HG03432 (cell line): ENCODE measurements around the gene NPC1L1.

ENCODE experiments used
- ATAC-seq: cut with Tn5 transposase; IDR thresholded peaks from one replicate; pipeline ENCODE4 v1.9.1; 2021; ENCODE audit warnings: mild to moderate bottlenecking, moderate library complexity; ENCODE audit not compliant: unreplicated experiment

Gene NPC1L1

DNA sequence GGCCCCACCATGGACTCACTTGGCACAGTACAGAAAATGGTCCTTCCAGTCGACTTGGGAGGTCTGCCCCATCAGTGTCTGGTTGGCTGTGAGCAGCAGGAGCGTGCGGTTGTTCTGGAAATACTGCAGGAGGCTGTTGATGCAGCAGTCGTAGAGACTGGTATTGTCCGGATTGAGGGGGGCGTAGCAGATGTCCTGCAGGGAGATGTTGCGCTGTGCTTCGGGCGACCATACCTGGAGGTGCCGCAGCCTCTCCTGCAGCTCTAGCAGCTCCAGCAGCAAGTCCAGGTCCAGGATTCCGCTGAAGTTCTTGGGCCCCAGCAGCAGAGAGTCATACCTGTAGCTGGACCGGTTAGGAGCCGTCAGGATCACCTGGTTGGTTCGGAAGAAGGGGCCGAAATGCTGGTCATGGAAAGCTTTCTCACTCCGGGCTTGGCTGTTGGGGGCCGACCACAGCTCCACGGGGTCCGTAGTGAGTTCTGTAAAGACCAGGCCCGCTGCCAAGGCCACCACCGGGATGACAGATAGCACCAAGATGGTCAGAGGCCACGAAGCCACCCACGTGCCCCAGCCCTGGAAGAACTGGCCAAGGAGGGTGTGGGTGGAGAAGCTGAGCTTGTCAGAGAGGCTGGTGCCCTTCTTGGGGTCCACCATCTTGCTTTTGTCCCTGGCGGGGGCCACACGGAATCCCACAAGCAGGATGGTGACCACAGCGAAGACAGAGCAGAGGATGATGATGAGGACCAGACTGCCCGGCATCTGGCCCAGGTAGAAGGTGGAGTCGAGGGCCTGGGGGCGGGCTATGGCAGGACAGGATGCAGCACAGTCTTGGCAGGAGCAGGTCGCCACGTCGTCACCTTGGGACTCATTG, 2.1 kb downstream of the NPC1L1 start:
- no peak for ATAC-seq

DNA sequence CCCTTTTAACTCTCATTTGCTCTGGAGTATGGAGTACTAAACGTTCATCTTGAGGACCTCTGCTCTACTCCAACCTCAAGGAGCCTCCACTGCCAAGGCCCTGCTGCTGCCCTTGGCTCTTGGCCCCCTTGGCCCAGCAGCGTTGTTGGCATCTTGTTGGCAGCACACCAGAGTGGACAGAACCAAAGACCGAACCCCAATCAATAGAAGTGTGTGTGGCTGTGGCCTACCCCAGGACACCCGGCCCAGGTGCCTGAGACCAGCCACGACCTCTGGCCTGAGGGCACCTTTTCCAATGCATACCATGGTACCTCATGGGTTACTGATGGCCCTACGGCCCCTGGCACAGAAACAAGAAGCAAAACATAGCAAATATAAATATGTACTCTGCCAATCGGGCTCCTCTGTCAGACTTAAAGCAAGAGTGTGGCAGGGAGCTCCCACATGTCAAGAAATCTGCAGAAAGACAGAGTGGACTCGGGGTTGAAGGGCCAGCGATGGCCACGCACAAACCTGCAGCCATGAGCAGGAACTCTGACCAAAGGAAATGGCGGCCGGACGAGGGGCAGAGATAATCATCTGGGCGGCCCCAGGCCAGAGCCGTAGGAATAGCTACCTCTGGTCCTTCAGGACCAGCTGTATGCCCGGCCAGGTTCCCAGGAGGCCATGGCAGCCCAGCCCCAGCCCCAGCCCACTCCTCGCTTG, 2.9 kb downstream of the NPC1L1 start:
- ATAC-seq: no peak

DNA sequence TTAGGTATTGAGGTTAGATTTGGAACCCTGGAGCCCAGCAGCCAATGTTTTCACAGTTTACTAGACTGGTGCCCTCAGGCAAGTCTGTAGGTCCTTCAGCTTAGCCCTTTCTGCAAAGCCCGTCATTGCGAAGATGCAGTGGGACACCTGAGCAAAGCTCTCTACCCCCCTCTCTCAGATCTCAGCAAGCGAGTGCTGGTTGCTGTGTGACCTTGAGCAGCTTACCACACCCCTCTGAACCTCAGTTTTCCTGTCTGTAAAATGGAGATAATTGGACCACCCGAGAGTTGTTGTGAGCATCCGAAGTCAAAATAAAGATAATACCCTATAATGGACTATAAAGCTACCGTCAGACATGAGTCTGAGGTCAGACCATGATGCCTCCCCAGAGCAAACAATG, 3.7 kb downstream of the NPC1L1 start:
- no peak for ATAC-seq

DNA sequence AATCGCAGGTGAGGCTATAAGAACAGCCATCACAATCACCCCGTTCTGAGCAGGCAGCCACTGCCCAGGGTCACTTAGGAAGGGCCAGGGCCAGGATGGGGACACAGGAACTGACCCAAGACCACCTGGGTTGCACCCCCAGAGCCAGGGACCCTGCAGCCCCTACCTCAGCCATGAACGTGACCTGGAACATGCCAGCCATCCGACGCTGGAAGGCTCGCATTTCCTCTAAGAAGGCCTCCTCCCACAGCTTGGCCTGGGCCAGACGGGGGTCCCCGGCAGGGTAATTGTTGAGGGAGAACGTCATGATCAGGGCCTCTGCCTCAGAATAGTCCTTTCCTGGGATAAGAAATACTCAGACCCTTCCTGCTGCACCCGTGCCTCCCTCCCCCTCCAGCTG, 5.0 kb downstream of the NPC1L1 start:
- ATAC-seq: no peak

DNA sequence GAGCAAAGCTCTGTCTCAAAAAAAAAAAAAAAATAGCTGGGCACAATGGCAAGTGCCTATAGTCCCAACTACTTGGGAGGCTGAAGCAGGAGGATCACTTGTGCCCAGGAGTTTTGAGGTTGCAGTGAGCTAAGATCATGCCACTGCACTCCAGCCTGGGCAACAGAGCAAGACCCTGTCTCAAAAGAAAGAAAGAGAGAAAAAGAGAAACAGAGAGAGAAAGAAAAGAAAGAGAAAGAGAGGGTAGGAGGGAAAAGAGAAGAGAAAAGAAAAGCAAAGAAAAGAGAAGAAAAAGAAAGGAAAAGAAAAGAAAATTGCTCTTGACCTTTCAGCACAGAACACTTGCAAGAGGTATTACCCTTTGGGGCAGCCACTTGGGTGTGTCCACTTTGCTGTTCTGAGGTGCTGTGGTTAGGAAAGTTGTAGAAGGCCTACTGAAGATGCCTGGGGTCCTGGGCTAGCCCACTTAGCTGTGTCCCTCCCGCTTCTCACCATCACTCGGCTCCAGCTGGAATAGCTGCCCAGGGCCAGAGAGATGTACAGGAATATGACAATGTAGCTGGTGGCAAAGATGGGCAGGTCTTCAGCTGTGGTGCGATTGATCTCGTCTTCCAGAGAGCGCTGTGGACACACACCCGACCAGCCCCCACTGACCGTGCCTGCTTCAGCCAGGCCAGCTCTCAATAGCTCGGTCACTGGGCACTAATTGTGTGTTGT, 5.6 kb downstream of the NPC1L1 start:
- ATAC-seq: no peak

DNA sequence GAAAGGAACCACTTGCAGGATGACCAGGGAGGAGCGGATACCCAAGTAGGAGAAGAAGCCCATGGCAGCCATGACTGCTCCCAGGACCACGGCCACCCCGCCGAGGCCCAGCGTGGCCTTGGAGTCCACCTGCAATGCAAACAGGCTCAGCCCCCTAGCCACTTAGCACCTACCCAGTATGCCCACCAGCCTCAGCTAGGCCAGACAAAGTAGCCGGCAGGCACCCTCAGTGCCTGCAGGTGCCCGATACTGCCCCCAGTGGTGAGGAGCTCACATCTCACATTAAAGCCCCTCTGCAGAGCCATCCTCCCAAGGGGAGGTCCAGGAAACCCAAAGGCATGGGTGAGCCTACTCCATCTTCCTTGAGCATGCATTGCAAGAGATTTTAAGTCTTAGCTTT, 6.6 kb downstream of the NPC1L1 start:
- ATAC-seq: no peak

DNA sequence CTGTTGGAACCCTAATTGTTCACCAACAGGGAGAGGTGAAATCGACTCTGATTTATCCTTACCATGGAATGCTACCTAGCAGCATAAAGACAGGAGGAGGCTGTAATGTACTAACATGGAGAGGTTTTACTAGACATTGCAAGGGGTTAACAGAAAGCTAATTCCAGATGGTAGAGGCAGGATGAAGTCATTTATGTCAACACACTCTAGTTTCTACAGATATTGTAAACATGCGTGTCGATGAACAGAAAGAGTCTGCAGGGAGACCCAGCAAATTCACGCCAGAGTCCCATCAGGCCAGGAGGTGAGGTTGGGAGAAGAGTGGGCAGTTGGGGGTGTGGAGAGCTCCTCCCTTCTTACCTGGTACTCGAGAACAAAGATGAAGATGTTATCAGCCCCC, 7.0 kb downstream of the NPC1L1 start:
- ATAC-seq: no peak

DNA sequence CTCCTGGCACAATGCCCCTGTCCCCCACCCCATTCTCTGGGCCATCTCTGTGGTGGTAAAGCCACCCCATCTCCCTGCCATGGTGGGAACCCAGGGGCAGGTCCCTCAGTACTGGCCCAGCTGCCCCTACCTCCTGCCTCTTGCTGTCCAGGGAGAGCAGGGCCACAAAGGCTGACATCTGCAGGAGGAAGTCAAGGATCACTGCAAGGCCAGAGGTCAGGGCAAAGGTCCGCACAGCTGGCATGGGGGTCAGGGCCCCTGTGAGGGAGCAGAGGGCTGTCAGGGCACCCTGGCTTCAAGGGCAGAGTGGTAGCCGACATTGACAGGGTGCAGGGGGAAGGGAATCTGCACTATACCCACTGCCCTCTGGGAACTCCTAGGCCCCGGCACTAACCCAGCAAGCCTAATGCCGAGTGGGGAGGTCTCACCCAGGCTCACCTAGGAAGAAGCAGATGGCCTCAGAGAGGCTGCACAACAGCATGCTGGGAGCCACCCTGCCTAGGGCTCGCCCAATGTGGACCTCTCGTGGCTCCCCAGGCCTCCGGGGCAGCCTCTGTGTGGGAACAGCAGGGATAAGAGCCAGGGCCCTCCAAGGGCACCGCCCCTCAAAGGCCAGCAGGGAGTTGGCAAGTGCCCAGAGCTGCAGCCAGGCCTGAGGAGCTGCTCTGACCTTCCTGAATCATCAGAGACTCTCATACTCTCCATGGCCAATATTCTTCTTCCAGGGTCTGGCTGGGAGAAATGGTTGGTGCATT, 7.7 kb downstream of the NPC1L1 start:
- ATAC-seq: no peak

DNA sequence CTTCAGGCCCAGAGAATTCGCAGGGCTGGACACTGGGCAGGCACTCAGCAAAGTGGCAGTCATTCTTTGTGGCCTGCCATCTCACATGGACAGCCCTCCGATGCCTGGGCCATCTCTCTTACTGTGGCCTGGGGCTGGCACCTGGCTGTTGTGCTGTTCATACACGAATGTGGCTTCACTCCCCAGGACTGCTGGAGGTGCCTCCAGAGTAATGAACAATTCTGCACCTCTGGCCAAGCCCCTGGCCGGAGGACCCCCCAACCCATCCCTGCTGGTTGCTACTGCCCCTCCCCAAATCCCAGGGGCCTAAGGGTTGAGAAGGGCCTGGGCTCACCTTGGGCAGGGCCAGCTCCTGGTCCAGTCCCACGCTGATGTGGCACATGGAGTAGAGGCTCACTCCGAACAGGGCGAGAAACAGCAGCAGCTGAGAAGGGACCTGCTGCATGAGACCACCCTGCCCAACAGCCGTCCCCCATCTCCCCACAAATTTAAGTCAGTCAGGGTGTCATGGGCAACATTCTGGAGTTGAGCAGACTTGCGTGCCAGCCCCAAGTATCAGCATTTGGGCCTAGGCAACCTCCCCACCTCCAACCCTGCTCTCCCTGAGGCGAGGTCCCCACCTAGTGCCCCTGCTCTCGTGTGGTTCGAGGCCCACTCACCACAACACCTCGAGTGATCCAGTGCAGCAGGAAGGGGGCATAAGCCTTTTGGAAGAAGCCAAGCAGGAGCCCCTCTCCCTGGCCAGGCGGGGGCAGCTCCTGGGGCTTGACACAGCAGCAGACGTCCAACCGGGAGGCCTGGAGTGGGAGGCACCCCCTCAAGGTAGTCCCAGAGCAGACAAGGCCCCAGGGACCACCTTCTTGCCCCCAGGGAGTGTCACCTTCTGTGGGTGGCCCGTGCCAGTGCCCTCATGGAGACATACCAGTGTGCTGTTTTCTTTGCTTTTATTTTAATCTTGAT, 9.4 kb downstream of the NPC1L1 start:
- ATAC-seq: no peak

DNA sequence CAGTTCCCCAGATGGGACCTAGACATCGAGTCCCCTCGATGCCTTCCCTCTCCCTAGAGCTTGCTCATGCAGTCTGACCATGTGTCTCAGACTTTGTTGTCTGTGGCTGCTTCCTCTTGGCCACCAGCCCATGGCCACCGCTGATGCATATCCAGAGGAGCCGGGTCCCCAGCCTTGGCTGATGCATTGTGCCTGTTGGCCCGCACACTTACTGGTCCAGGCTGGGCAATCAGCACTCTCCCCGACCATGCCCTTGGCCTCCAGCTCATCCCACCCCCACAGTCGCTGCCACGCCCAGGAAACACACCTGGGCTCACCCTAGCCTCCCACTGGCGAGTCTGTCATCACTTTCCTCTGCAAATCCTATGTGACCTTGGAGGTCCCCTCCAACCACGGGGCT, 10.1 kb downstream of the NPC1L1 start:
- ATAC-seq: no peak

DNA sequence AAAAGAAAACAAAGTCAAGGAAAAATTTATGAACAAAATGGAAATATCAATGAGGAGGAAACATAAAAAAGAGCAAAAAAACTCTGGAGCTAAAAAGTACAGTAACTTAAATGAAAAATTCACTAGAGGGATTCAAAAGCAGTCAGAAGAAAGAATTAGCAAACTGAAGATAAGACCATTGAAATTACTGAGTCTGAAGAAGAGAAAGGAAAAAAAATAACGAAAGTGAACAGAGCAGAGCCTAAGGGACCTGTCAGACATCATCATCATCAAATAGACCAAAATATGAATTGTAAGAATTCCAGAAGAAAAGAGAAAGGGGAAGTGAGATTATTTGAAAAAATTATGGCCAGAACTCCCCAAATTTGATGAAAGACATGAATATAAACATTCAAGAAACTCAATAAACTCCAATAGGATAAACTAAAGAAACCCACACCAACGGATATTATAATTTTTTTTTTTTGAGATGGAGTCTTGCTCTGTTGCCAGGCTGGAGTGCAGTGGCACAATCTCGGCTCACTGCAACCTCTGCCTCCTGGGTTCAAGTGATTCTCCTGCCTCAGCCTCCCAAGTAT, 16.2 kb downstream of the NPC1L1 start:
- no peak for ATAC-seq

DNA sequence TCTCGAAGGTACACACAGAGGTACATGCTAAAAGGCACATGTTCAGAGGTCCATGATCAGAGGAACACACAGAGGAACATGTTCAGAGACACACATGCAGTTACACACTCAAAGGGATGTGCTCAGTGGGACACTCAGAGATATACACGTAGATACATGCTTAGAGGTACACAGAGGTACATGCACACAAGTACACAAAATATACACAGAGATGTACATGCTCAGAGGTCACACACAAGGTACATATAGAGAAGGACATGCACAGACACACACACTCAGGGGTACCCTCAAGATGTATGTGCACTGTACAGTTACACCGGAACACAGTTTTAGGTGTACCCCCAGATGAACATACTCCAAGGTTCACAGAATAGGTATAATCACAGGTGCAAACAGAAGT, 18.8 kb downstream of the NPC1L1 start:
- no peak for ATAC-seq

DNA sequence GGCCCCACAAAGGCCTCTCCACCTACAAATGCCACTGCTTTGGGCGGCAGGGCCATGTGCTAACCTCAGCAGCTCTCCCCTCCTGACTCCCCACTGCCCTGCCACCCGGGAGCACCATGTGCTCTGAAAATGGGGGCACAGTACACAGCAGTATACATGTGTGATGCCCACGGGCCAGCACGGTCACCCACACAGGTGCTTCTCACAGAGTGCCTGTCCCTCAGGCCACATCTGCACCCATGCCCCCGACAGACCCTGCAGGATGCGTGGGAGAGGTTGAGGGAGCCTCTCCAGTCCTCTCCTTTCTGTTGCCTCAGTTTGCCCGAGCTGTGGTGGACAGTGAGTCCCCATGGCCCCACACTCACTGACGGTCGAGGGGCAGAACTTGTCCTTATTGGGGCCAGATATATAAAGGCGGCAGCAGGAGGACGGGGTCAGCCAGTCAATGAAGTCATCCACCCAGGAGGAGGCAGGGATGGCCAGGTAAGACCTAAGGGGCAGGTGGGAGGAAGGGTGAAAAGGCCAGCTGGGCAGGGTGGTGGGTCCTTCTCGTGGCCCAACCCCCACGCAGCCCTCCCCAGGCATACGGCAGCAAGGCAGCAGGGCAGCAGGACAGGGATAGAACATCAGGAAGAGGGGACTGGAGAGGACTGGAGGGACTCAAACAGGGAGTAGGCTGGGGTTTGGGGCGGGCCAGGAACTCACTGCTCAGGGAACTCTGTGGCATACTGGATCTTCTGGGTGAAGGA, 19.6 kb downstream of the NPC1L1 start:
- ATAC-seq: no peak

DNA sequence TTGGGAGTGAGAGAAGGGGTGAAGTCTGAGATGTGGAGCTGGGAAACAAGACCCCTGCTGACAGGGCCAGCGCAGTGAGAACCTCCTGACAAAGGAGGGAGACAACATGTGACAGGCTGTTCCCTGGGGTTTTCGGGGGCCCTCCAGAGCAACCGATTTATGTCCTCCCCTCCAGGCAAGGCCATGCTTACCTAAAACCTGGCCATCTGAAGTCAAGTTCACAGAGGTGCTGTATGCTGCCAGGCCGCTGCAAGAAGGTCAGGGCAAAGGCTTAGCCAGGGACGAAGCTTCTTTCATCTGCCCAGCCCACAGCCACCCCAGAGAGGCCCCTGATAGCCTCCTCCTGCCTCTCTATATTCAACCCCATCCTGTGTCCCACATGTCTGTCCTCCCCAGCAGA, 20.6 kb downstream of the NPC1L1 start:
- no peak for ATAC-seq

DNA sequence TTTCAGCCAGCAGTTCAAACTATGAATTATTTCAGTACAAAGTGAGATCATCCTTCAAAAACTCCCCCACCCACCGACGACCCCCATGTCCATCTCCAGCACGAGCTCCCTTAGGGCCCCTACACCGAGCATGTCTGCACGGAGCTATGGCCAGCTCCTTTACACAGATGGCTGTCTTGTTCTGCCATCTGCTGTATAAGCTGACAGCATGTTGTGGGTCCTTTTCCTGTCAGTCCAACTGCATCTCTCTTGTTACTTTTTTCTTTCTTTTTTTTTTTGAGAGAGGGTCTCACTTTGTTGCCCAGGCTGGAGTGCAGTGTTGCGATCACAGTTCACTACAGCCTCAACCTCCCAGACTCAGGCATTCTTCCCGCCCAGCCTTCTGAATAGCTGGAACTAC, 21.6 kb downstream of the NPC1L1 start:
- no peak for ATAC-seq

DNA sequence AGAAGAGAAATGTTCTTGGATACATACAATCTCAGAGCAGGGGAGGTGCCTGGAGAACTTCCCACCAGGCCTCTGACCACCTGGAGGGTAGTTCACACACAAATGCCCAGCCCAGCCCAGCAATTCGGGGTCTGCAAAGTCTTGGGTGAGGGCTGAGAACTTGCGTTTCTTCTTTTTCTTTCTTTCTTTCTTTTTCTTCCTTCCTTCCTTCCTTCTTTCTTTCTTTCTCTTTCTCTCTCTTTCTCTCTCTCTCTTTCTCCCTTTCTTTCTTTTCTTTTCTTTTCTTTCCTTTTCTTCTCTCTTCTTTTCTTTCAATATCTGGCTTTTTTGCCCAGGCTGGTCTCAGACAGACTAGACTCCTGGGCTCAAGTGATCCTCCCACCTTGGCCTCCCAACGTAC, 22.4 kb downstream of the NPC1L1 start:
- ATAC-seq: no peak

DNA sequence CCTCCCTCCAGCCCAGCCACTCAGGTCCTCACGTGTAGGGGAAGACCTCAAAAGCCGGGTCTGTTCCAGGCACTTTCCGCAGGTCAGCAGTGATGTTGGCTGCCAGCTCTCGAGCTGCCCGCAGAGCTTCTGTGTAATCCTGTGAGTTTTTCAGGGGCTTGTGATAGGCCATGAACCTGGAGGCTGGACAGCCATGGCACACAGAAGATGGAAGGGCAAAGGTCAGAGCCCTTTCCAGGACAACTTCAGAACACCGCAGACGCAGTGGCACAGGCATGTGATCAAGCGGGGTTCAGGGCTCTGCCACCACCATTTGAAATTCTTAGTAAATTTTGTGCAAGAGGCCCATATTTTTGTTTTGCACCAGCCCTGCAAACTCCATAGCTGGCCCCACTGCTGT, 24.0 kb downstream of the NPC1L1 start:
- no peak for ATAC-seq

DNA sequence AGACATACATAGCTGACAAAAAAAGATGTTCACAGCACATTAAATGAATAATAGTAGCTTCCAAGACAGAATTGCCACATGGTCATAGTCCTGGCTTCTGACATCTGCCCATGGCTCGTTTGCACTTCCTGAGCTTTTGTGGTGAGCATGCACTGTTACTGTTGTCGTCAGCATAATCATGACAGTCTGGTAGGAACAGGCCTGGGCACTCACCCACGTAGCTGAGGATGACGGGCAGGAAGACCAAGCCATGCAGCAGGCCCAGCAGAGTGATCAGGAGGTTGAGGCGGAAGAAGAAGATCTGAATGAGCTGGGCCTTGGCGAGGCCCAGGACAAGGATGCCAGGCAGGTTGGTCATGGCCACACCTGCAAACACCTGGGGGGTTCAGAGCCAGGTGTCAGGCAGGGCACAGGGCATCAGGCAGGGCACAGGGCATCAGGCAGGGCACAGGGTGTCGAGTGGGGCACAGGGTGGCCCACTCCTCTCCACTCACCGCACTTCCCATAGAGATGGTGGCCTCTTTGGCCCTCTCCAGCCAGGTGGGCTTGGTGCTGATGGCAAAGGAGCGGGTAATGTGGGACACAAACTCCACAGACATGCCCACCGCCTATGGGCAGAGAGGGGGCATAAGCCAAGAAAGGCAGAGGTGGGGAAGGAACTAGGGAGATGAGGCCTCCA, 25.4 kb downstream of the NPC1L1 start:
- no peak for ATAC-seq
